GM12874 (cell line): Measurements from ENCODE around the gene DNAH1.

Experiments used
- CTCF ChIP-seq: IDR thresholded peaks from 2 replicates; pipeline ENCODE4 v1.5.1; 2011; ENCODE audit warnings: low read depth, mild to moderate bottlenecking, control low read depth, low read length, moderate library complexity; ENCODE audit not compliant: insufficient read depth

The DNAH1 gene

GRCh38 chr3:52431459-52432223 is 115.5 kb downstream of the DNAH1 start:
- TF ChIP-seq CTCF, result no peak

GRCh38 chr3:52432225-52432624 is 116.1 kb downstream of the DNAH1 start:
- no peak for TF ChIP-seq CTCF

- TF ChIP-seq CTCF, result no peak
Observed at GRCh38 chr3:52432691-52433141, 116.6 kb downstream of the DNAH1 start.

GRCh38 chr3:52433328-52433995 is 117.3 kb downstream of the DNAH1 start:
- TF ChIP-seq CTCF, result no peak

- no peak for TF ChIP-seq CTCF
Observed at GRCh38 chr3:52433996-52434479, 117.9 kb downstream of the DNAH1 start.

- no peak for TF ChIP-seq CTCF
Observed at GRCh38 chr3:52434491-52435115, 118.5 kb downstream of the DNAH1 start.
